H9 (cell line): ENCODE measurements around the gene MRPL40. TPM values are rescaled to one million over a fixed set of nuclear protein-coding genes. Genes with fewer than 3 reads are reported as not detected.

Source experiments
- DNase-seq: peaks from one replicate; pipeline ENCODE4 v3.0.0-alpha.2; 2017
- H2AFZ ChIP-seq: one replicate; pipeline ENCODE4 v1.6.1; 2013; ENCODE audit warnings: mild to moderate bottlenecking, low read length, control low read depth, moderate library complexity
- H2AK5ac ChIP-seq: 2 replicates; pipeline ENCODE4 v1.6.1; 2013; ENCODE audit warnings: low read length, control low read depth, mixed read lengths; ENCODE audit not compliant: insufficient read length
- H2BK120ac ChIP-seq: one replicate; pipeline ENCODE4 v1.6.1; 2013; ENCODE audit warnings: low read depth, mild to moderate bottlenecking, low read length, control low read depth, inconsistent platforms; ENCODE audit not compliant: poor library complexity, severe bottlenecking
- H2BK12ac ChIP-seq: 2 replicates; pipeline ENCODE4 v1.6.1; 2013; ENCODE audit warnings: low read length, control low read depth, mixed read lengths, low read depth; ENCODE audit not compliant: insufficient read length
- H2BK15ac ChIP-seq: 2 replicates; pipeline ENCODE4 v1.6.1; 2013; ENCODE audit warnings: low read depth, low read length, control low read depth
- H2BK20ac ChIP-seq: one replicate; pipeline ENCODE4 v1.6.1; 2013; ENCODE audit warnings: low read depth, mild to moderate bottlenecking, low read length, control low read depth, inconsistent platforms; ENCODE audit not compliant: poor library complexity, severe bottlenecking
- H2BK5ac ChIP-seq: 2 replicates; pipeline ENCODE4 v1.6.1; 2013; ENCODE audit warnings: low read length, control low read depth, mixed read lengths; ENCODE audit not compliant: insufficient read length
- H3K14ac ChIP-seq: 2 replicates; pipeline ENCODE4 v1.6.1; 2013; ENCODE audit warnings: low read length, control low read depth; ENCODE audit not compliant: insufficient read depth
- H3K18ac ChIP-seq: 2 replicates; pipeline ENCODE4 v1.6.1; 2013; ENCODE audit warnings: low read depth, mild to moderate bottlenecking, mixed read lengths, low read length, control low read depth; ENCODE audit not compliant: insufficient read length
- H3K23ac ChIP-seq: 2 replicates; pipeline ENCODE4 v1.6.1; 2013; ENCODE audit warnings: low read length, control low read depth, mixed read lengths, low read depth; ENCODE audit not compliant: insufficient read length
- H3K23me2 ChIP-seq: 2 replicates; pipeline ENCODE4 v1.6.1; 2013; ENCODE audit warnings: low read depth, mild to moderate bottlenecking, mixed read lengths, low read length, control low read depth; ENCODE audit not compliant: insufficient read length, poor library complexity, severe bottlenecking
- H3K27ac ChIP-seq: 2 replicates; pipeline ENCODE4 v1.5.1; 2013; ENCODE audit warnings: low read length, control low read depth, mixed read lengths, low read depth; ENCODE audit not compliant: insufficient read length
- H3K27me3 ChIP-seq: 2 replicates; pipeline ENCODE4 v1.6.1; 2013; ENCODE audit warnings: low read length, control low read depth, inconsistent platforms; ENCODE audit not compliant: insufficient read depth
- H3K4ac ChIP-seq: 2 replicates; pipeline ENCODE4 v1.6.1; 2013; ENCODE audit warnings: low read depth, mild to moderate bottlenecking, control low read depth, inconsistent platforms, low read length, moderate library complexity
- H3K4me1 ChIP-seq: 2 replicates; pipeline ENCODE4 v1.6.1; 2013; ENCODE audit warnings: low read length, control low read depth, inconsistent platforms; ENCODE audit not compliant: insufficient read depth
- H3K4me2 ChIP-seq: 2 replicates; pipeline ENCODE4 v1.6.1; 2013; ENCODE audit warnings: low read length, control low read depth, mixed read lengths; ENCODE audit not compliant: insufficient read length, insufficient read depth
- H3K56ac ChIP-seq: 2 replicates; pipeline ENCODE4 v1.6.1; 2013; ENCODE audit warnings: low read depth, mild to moderate bottlenecking, mixed read lengths, low read length, control low read depth; ENCODE audit not compliant: insufficient read length
- H3K79me1 ChIP-seq: 2 replicates; pipeline ENCODE4 v1.6.1; 2013; ENCODE audit warnings: low read depth, mild to moderate bottlenecking, moderate library complexity, low read length, control low read depth, inconsistent platforms; ENCODE audit not compliant: insufficient read depth, poor library complexity, severe bottlenecking
- H3K79me2 ChIP-seq: 2 replicates; pipeline ENCODE4 v1.6.1; 2013; ENCODE audit warnings: low read length, control low read depth, inconsistent platforms; ENCODE audit not compliant: insufficient read depth
- H3K9ac ChIP-seq: 2 replicates; pipeline ENCODE4 v1.6.1; 2013; ENCODE audit warnings: low read length, control low read depth, mixed read lengths; ENCODE audit not compliant: insufficient read length; ENCODE audit errors: extremely low read depth
- H3K9me3 ChIP-seq: one replicate; pipeline ENCODE4 v1.6.1; 2013; ENCODE audit warnings: low read depth, low read length, inconsistent platforms; ENCODE audit not compliant: control insufficient read depth
- H3T11ph ChIP-seq: one replicate; pipeline ENCODE4 v1.6.1; 2013; ENCODE audit warnings: mild to moderate bottlenecking, low read length, control low read depth, inconsistent platforms
- H4K20me1 ChIP-seq: one replicate; pipeline ENCODE4 v1.6.1; 2013; ENCODE audit not compliant: control insufficient read depth, insufficient read length, insufficient read depth
- H4K5ac ChIP-seq: 2 replicates; pipeline ENCODE4 v1.6.1; 2013; ENCODE audit warnings: low read depth, mild to moderate bottlenecking, mixed read lengths, low read length, control low read depth; ENCODE audit not compliant: insufficient read length
- H4K8ac ChIP-seq: replicated peaks from 2 replicates; pipeline ENCODE4 v1.6.1; 2013; ENCODE audit warnings: low read length, control low read depth, mixed read lengths, low read depth; ENCODE audit not compliant: insufficient read length
- H4K91ac ChIP-seq: 2 replicates; pipeline ENCODE4 v1.6.1; 2013; ENCODE audit warnings: low read depth, mild to moderate bottlenecking, moderate library complexity, mixed read lengths, low read length, control low read depth; ENCODE audit not compliant: insufficient read length
- H3K27ac Mint-ChIP-seq, 3 experiments: 2 replicates in 2 of 3; 3 replicates in 1 of 3; pipeline ENCODE4 v1.8.0; 2020 to 2021; ENCODE audit warnings: mixed read lengths in 3 of 3, mild to moderate bottlenecking in 1 of 3, moderate library complexity in 1 of 3
- H3K27me3 Mint-ChIP-seq: 2 replicates; pipeline ENCODE4 v1.8.0; 2021; ENCODE audit warnings: low read depth, mild to moderate bottlenecking, moderate library complexity, mixed read lengths
- H3K36me3 Mint-ChIP-seq, 3 experiments: 2 replicates in 2 of 3; 3 replicates in 1 of 3; pipeline ENCODE4 v1.8.0; 2020 to 2021; ENCODE audit warnings: low read depth in 3 of 3, mixed read lengths in 3 of 3; ENCODE audit not compliant: insufficient read depth in 1 of 3
- H3K4me1 Mint-ChIP-seq, 2 experiments: 2 replicates each; pipeline ENCODE4 v1.8.0; 2020; ENCODE audit warnings: mixed read lengths in 2 of 2
- H3K4me3 Mint-ChIP-seq, 2 experiments: 2 replicates in 1 of 2; 3 replicates in 1 of 2; pipeline ENCODE4 v1.8.0; 2020 to 2021; ENCODE audit warnings: mild to moderate bottlenecking in 2 of 2, mixed read lengths in 2 of 2, moderate library complexity in 1 of 2
- H3K9me3 Mint-ChIP-seq, 2 experiments: 2 replicates in 1 of 2; 3 replicates in 1 of 2; pipeline ENCODE4 v1.8.0; 2020; ENCODE audit warnings: mild to moderate bottlenecking in 2 of 2, mixed read lengths in 2 of 2, moderate library complexity in 1 of 2
- WGBS: extraction: QIAGEN DNeasy Blood & Tissue Kit; methylation state at CpG from one replicate; pipeline ENCODE4 v1.1.7; 2013; ENCODE audit warnings: missing lambda C conversion rate, low lambda C conversion rate, mixed read lengths; ENCODE audit not compliant: insufficient read length; ENCODE audit errors: extremely low coverage; 5-methylcytosine and 5-hydroxymethylcytosine counted together
- total RNA-seq: library from RNA; stranded (reverse); gene quantifications from 2 replicates; pipeline ENCODE4 v1.2.1, GENCODE V29; 2021
- TF ChIP-seq, protein P1 (sequence below): fragments of 200-600 bp; sonication (generic); conservative IDR thresholded peaks from 3 replicates; pipeline ENCODE4 v1.8.0; 2021; ENCODE audit warnings: antibody characterized with exemption, mild to moderate bottlenecking

MRPL40 gene
- total RNA-seq, 1 experiment from 2014 or later, result 15.2 TPM

DNA sequence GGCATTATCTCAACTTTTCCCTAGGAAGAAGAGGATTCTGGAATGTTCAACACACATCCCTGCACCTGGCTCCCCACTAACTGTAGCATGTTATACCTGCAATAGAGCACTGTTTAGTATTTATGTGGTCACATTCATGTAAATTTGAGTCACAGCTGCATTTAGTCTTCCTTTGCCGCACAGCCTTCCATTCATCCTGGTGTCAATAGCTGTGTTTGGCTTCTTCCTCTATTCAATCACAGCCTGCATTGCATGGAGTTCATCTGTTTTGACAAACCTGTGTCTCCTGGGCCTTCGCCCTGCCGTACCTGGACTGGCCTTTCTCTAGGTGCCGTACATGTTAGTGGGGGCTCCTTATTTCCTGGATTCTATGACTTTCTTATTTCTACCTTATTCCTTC lies 19.2 kb downstream of the MRPL40 start:
- H3K36me3 Mint-ChIP-seq, result peaks cover 26 to 71% (median 51%) of the 10 kb centered on the region in 3 experiments
- H3K14ac ChIP-seq, result no peak overlapping the region
- TF ChIP-seq, protein P1, sequence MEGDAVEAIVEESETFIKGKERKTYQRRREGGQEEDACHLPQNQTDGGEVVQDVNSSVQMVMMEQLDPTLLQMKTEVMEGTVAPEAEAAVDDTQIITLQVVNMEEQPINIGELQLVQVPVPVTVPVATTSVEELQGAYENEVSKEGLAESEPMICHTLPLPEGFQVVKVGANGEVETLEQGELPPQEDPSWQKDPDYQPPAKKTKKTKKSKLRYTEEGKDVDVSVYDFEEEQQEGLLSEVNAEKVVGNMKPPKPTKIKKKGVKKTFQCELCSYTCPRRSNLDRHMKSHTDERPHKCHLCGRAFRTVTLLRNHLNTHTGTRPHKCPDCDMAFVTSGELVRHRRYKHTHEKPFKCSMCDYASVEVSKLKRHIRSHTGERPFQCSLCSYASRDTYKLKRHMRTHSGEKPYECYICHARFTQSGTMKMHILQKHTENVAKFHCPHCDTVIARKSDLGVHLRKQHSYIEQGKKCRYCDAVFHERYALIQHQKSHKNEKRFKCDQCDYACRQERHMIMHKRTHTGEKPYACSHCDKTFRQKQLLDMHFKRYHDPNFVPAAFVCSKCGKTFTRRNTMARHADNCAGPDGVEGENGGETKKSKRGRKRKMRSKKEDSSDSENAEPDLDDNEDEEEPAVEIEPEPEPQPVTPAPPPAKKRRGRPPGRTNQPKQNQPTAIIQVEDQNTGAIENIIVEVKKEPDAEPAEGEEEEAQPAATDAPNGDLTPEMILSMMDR, result no peak

More for the DNA sequence above, 19.2 kb downstream of the MRPL40 start:
- Histone ChIP-seq H3K79me1 (no peaks in the 10 kb centered on the region), H3K23ac (no peak overlapping the region), H3K4ac (no peak overlapping the region), H3K4me1 (no peaks in the 10 kb centered on the region), H4K8ac (no peak overlapping the region), H3K18ac (no peak overlapping the region), H4K5ac (no peak overlapping the region), H2BK12ac (no peak overlapping the region), H3K4me2 (no peak overlapping the region), H3K27ac (no peak overlapping the region), H3K9ac (no peak overlapping the region), H2BK120ac (no peak overlapping the region), H3K9me3 (no peaks in the 10 kb centered on the region), H2AFZ (no peak overlapping the region), H4K20me1 (no peaks in the 10 kb centered on the region), H4K91ac (no peak overlapping the region), H3K79me2 (no peaks in the 10 kb centered on the region; the same call in 1 of the 2 replicates), H3K56ac (no peak overlapping the region), H2AK5ac (no peak overlapping the region), H3T11ph (no peak overlapping the region), H2BK20ac (no peak overlapping the region), H2BK15ac (no peak overlapping the region), H2BK5ac (no peak overlapping the region), H3K27me3 (no peaks in the 10 kb centered on the region), H3K23me2 (peaks cover 8% of the 10 kb centered on the region)
- WGBS, result no CpG with 5 or more reads among the region's 4 CpGs
- DNase-seq, result no peak
- Mint-ChIP-seq H3K4me1 (peaks cover 13 to 18% of the 10 kb centered on the region in 2 experiments), H3K27ac (no peak overlapping the region), H3K27me3 (peaks cover 5% of the 10 kb centered on the region), H3K4me3 (no peak overlapping the region), H3K9me3 (no peaks in the 10 kb centered on the region; a peak in 1 of 5 replicates)
